Measurements from ENCODE around the gene CLASP2. TPM values are rescaled to one million over a fixed set of nuclear protein-coding genes. Genes with fewer than 3 reads are reported as not detected.

Gene CLASP2
- total RNA-seq, 1 experiment from 2014 or later = 157 TPM

GRCh38 chr3:33629219-33629618, 88.8 kb downstream of the CLASP2 start:
- H3K4me3 ChIP-seq (ENCODE audit: low read length) = no peak overlapping the region
- peaks cover 72% of the 10 kb centered on the region for H3K79me2 ChIP-seq (ENCODE audit: low read length)
- H3K4me2 ChIP-seq (ENCODE audit: low read depth, low read length, poor library complexity, severe bottlenecking) = no peak overlapping the region
- no peaks in the 10 kb centered on the region for H3K9me2 ChIP-seq (replicated peaks; ENCODE audit: insufficient read depth, low read length)
- DNase-seq = no peak
- no peaks in the 10 kb centered on the region for H3K27me3 ChIP-seq (ENCODE audit: low read length)
- H3K27ac ChIP-seq (ENCODE audit: low read length) = no peak overlapping the region
- H2AFZ ChIP-seq (ENCODE audit: low read length) = no peak overlapping the region
- H3K4me1 ChIP-seq (ENCODE audit: low read length) = peaks cover 13% of the 10 kb centered on the region
- H3K9me3 ChIP-seq (ENCODE audit: low read length) = no peaks in the 10 kb centered on the region
- H3K36me3 ChIP-seq (ENCODE audit: insufficient read depth, low read length) = peaks cover 36% of the 10 kb centered on the region
- no peaks in the 10 kb centered on the region for H4K20me1 ChIP-seq (ENCODE audit: insufficient read depth, low read depth, low read length)
- no peak overlapping the region for H3K9ac ChIP-seq (ENCODE audit: low read length)

- DNase-seq = no peak
- no peaks in the 10 kb centered on the region for H3K9me2 ChIP-seq (replicated peaks; ENCODE audit: insufficient read depth, low read length)
- no peaks in the 10 kb centered on the region for H3K9me3 ChIP-seq (ENCODE audit: low read length)
- H3K4me3 ChIP-seq (ENCODE audit: low read length) = no peak overlapping the region
- H3K79me2 ChIP-seq (ENCODE audit: low read length) = peaks cover 44% of the 10 kb centered on the region
- H3K9ac ChIP-seq (ENCODE audit: low read length) = no peak overlapping the region
- H2AFZ ChIP-seq (ENCODE audit: low read length) = no peak overlapping the region
- peaks cover 13% of the 10 kb centered on the region for H3K4me1 ChIP-seq (ENCODE audit: low read length)
- no peak overlapping the region for H3K4me2 ChIP-seq (ENCODE audit: low read depth, low read length, poor library complexity, severe bottlenecking)
- H3K27me3 ChIP-seq (ENCODE audit: low read length) = no peaks in the 10 kb centered on the region
- H3K27ac ChIP-seq (ENCODE audit: low read length) = no peak overlapping the region
- peaks cover 37% of the 10 kb centered on the region; the same call in 1 of the 2 replicates for H3K36me3 ChIP-seq (ENCODE audit: insufficient read depth, low read length)
- no peaks in the 10 kb centered on the region for H4K20me1 ChIP-seq (ENCODE audit: insufficient read depth, low read depth, low read length)
Measured at GRCh38 chr3:33624756-33625155, 93.3 kb downstream of the CLASP2 start.

GRCh38 chr3:33613041-33613440, 105.0 kb downstream of the CLASP2 start:
- H3K4me2 ChIP-seq (ENCODE audit: low read depth, low read length, poor library complexity, severe bottlenecking) = no peak overlapping the region
- no peak overlapping the region for H2AFZ ChIP-seq (ENCODE audit: low read length)
- no peaks in the 10 kb centered on the region for H3K9me2 ChIP-seq (replicated peaks; ENCODE audit: insufficient read depth, low read length)
- no peaks in the 10 kb centered on the region for H4K20me1 ChIP-seq (ENCODE audit: insufficient read depth, low read depth, low read length)
- no peak overlapping the region for H3K4me3 ChIP-seq (ENCODE audit: low read length)
- DNase-seq = no peak
- no peak overlapping the region for H3K9ac ChIP-seq (ENCODE audit: low read length)
- peaks cover 11% of the 10 kb centered on the region; the same call in 1 of the 2 replicates for H3K36me3 ChIP-seq (ENCODE audit: insufficient read depth, low read length)
- H3K27ac ChIP-seq (ENCODE audit: low read length) = no peak overlapping the region
- H3K79me2 ChIP-seq (ENCODE audit: low read length) = peaks cover 30% of the 10 kb centered on the region
- H3K4me1 ChIP-seq (ENCODE audit: low read length) = no peaks in the 10 kb centered on the region
- no peaks in the 10 kb centered on the region for H3K27me3 ChIP-seq (ENCODE audit: low read length)
- no peaks in the 10 kb centered on the region for H3K9me3 ChIP-seq (ENCODE audit: low read length)

- no peak for DNase-seq
- Histone ChIP-seq H3K79me2 (ENCODE audit: low read length) (peaks cover 30% of the 10 kb centered on the region), H3K9me3 (ENCODE audit: low read length) (no peaks in the 10 kb centered on the region), H3K9ac (ENCODE audit: low read length) (no peak overlapping the region), H3K9me2 (replicated peaks; ENCODE audit: insufficient read depth, low read length) (no peaks in the 10 kb centered on the region), H3K27me3 (ENCODE audit: low read length) (no peaks in the 10 kb centered on the region), H4K20me1 (ENCODE audit: insufficient read depth, low read depth, low read length) (no peaks in the 10 kb centered on the region), H3K4me1 (ENCODE audit: low read length) (no peaks in the 10 kb centered on the region), H2AFZ (ENCODE audit: low read length) (no peak overlapping the region), H3K27ac (ENCODE audit: low read length) (no peak overlapping the region), H3K4me3 (ENCODE audit: low read length) (no peak overlapping the region), H3K4me2 (ENCODE audit: low read depth, low read length, poor library complexity, severe bottlenecking) (no peak overlapping the region), H3K36me3 (ENCODE audit: insufficient read depth, low read length) (peaks cover 14% of the 10 kb centered on the region; the same call in 1 of the 2 replicates)
Measured at GRCh38 chr3:33612607-33613006, 105.4 kb downstream of the CLASP2 start.

- no peak overlapping the region for H3K4me2 ChIP-seq (ENCODE audit: low read depth, low read length, poor library complexity, severe bottlenecking)
- no peaks in the 10 kb centered on the region for H4K20me1 ChIP-seq (ENCODE audit: insufficient read depth, low read depth, low read length)
- no peak for DNase-seq
- no peak overlapping the region for H3K9ac ChIP-seq (ENCODE audit: low read length)
- H3K79me2 ChIP-seq (ENCODE audit: low read length) = peaks cover 4% of the 10 kb centered on the region
- no peaks in the 10 kb centered on the region for H3K27me3 ChIP-seq (ENCODE audit: low read length)
- H3K9me2 ChIP-seq (replicated peaks; ENCODE audit: insufficient read depth, low read length) = no peaks in the 10 kb centered on the region
- peaks cover 48% of the 10 kb centered on the region for H3K36me3 ChIP-seq (ENCODE audit: insufficient read depth, low read length)
- H2AFZ ChIP-seq (ENCODE audit: low read length) = no peak overlapping the region
- H3K4me1 ChIP-seq (ENCODE audit: low read length) = no peaks in the 10 kb centered on the region
- H3K4me3 ChIP-seq (ENCODE audit: low read length) = no peak overlapping the region
- H3K27ac ChIP-seq (ENCODE audit: low read length) = no peak overlapping the region
- H3K9me3 ChIP-seq (ENCODE audit: low read length) = no peaks in the 10 kb centered on the region
Measured at GRCh38 chr3:33602829-33603228, 115.2 kb downstream of the CLASP2 start.

- Histone ChIP-seq H3K79me2 (ENCODE audit: low read length) (peaks cover 9% of the 10 kb centered on the region), H3K27ac (ENCODE audit: low read length) (no peak overlapping the region), H3K9me3 (ENCODE audit: low read length) (no peaks in the 10 kb centered on the region), H2AFZ (ENCODE audit: low read length) (no peak overlapping the region), H3K4me3 (ENCODE audit: low read length) (no peak overlapping the region), H3K36me3 (ENCODE audit: insufficient read depth, low read length) (peaks cover 13% of the 10 kb centered on the region; the same call in 1 of the 2 replicates), H3K4me2 (ENCODE audit: low read depth, low read length, poor library complexity, severe bottlenecking) (no peak overlapping the region), H3K9ac (ENCODE audit: low read length) (no peak overlapping the region), H4K20me1 (ENCODE audit: insufficient read depth, low read depth, low read length) (no peaks in the 10 kb centered on the region), H3K9me2 (replicated peaks; ENCODE audit: insufficient read depth, low read length) (0 out of 2 replicates have a peak, but pooled peaks cover 3% of the 10 kb centered on the region), H3K27me3 (ENCODE audit: low read length) (no peaks in the 10 kb centered on the region), H3K4me1 (ENCODE audit: low read length) (no peaks in the 10 kb centered on the region)
- no peak for DNase-seq
Measured at GRCh38 chr3:33597257-33597689, 120.8 kb downstream of the CLASP2 start.

- H3K9me2 ChIP-seq (replicated peaks; ENCODE audit: insufficient read depth, low read length) = 0 out of 2 replicates have a peak, but pooled peaks cover 3% of the 10 kb centered on the region
- no peaks in the 10 kb centered on the region for H3K27me3 ChIP-seq (ENCODE audit: low read length)
Measured at GRCh38 chr3:33592999-33593398, 125.1 kb downstream of the CLASP2 start.

GRCh38 chr3:33590541-33590940, 127.5 kb downstream of the CLASP2 start:
- no peaks in the 10 kb centered on the region for H3K9me2 ChIP-seq (replicated peaks; ENCODE audit: insufficient read depth, low read length)
- no peak for DNase-seq
- H3K9me3 ChIP-seq (ENCODE audit: low read length) = no peaks in the 10 kb centered on the region
- H3K4me3 ChIP-seq (ENCODE audit: low read length) = no peak overlapping the region
- H3K79me2 ChIP-seq (ENCODE audit: low read length) = peaks cover 12% of the 10 kb centered on the region
- H3K36me3 ChIP-seq (ENCODE audit: insufficient read depth, low read length) = peaks cover 19% of the 10 kb centered on the region
- no peak overlapping the region for H3K27ac ChIP-seq (ENCODE audit: low read length)
- H2AFZ ChIP-seq (ENCODE audit: low read length) = no peak overlapping the region
- H3K4me2 ChIP-seq (ENCODE audit: low read depth, low read length, poor library complexity, severe bottlenecking) = no peak overlapping the region
- H3K27me3 ChIP-seq (ENCODE audit: low read length) = no peaks in the 10 kb centered on the region
- no peak overlapping the region for H3K9ac ChIP-seq (ENCODE audit: low read length)
- no peaks in the 10 kb centered on the region for H4K20me1 ChIP-seq (ENCODE audit: insufficient read depth, low read depth, low read length)
- no peaks in the 10 kb centered on the region for H3K4me1 ChIP-seq (ENCODE audit: low read length)

More at GRCh38 chr3:33592999-33593398, 125.1 kb downstream of the CLASP2 start:
- H3K79me2 ChIP-seq (ENCODE audit: low read length) = peaks cover 17% of the 10 kb centered on the region
- H4K20me1 ChIP-seq (ENCODE audit: insufficient read depth, low read depth, low read length) = no peaks in the 10 kb centered on the region
- H3K9me3 ChIP-seq (ENCODE audit: low read length) = no peaks in the 10 kb centered on the region
- no peaks in the 10 kb centered on the region for H3K4me1 ChIP-seq (ENCODE audit: low read length)
- no peak for DNase-seq
- no peak overlapping the region for H3K27ac ChIP-seq (ENCODE audit: low read length)
- H2AFZ ChIP-seq (ENCODE audit: low read length) = no peak overlapping the region
- peaks cover 24% of the 10 kb centered on the region for H3K36me3 ChIP-seq (ENCODE audit: insufficient read depth, low read length)
- H3K4me3 ChIP-seq (ENCODE audit: low read length) = no peak overlapping the region
- no peak overlapping the region for H3K4me2 ChIP-seq (ENCODE audit: low read depth, low read length, poor library complexity, severe bottlenecking)
- H3K9ac ChIP-seq (ENCODE audit: low read length) = no peak overlapping the region

Measured in Karpas-422 (cell line).